Bronchial epithelial cell (primary cell): ENCODE data around the gene EFNA3. TPM values are rescaled to one million over a fixed set of nuclear protein-coding genes. Genes with fewer than 3 reads are reported as not detected.

Source experiments
- DNase-seq: peaks from one replicate; pipeline ENCODE4 v3.0.0-alpha.2; 2010; ENCODE audit warnings: low read depth
- FAIRE-seq: peaks from 2 replicates; lab custom pipeline; 2011; peaks lifted over from hg19 to GRCh38; lab: Jason Lieb, UNC
- H3K27me3 ChIP-seq: 2 replicates; pipeline ENCODE4 v1.5.1; 2011; ENCODE audit warnings: low read length; ENCODE audit not compliant: control insufficient read depth, insufficient read depth
- H3K36me3 ChIP-seq: 2 replicates; pipeline ENCODE4 v1.5.1; 2011; ENCODE audit warnings: low read length; ENCODE audit not compliant: control insufficient read depth, insufficient read depth
- H3K4me3 ChIP-seq: 2 replicates; pipeline ENCODE4 v1.5.1; 2011; ENCODE audit warnings: mild to moderate bottlenecking, low read depth, low read length, control low read depth
- total RNA-seq: library from RNA; depleted of rRNA; stranded (reverse); fragments of >200 nt; gene quantifications from 2 replicates; pipeline ENCODE4 v1.2.1, GENCODE V29; 2014
- TF ChIP-seq, protein P1 (sequence below): IDR thresholded peaks from 2 replicates; pipeline ENCODE4 v1.5.1; 2011; ENCODE audit warnings: mild to moderate bottlenecking, moderate library complexity, low read length, control low read depth, inconsistent platforms; ENCODE audit not compliant: insufficient read depth, severe bottlenecking

EFNA3 gene
- total RNA-seq, 1 donor from 2014 or later, result 3.7 TPM

DNA sequence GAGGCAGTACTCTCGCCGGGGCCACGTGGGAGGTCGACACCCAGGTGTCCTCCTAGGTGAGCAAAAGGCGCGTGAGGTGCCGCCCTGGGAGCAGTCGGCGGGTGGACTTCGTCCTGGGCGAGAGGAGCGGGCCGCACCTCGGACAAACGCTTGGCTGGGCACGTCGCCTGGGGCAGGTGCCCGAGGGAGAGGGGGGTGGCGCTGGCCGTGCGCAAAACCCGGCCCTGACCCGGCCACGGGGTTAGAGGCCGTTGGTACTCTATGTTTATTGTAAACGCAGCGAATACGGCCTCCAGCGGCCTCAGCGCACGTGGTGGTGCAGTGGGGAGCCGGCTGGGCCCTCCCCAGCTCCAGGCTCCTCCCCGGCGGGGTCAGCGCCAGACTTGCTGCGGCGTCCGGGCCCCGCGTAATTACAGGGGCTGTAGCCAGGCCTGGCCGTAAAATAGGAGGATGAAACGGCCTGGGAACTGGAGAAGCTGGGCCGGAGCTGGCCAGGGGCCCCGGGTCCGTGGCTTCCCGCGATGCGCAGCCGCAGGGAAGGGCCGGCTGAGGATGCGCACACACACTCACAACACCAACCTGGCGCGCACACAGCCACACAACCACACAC, 47.4 kb downstream of the EFNA3 start:
- H3K27me3 ChIP-seq, result no peaks in the 10 kb centered on the region
- peaks cover 3% of the 10 kb centered on the region for H3K36me3 ChIP-seq
- DNase-seq (no peak), FAIRE-seq (no peak)
- TF ChIP-seq, protein P1, sequence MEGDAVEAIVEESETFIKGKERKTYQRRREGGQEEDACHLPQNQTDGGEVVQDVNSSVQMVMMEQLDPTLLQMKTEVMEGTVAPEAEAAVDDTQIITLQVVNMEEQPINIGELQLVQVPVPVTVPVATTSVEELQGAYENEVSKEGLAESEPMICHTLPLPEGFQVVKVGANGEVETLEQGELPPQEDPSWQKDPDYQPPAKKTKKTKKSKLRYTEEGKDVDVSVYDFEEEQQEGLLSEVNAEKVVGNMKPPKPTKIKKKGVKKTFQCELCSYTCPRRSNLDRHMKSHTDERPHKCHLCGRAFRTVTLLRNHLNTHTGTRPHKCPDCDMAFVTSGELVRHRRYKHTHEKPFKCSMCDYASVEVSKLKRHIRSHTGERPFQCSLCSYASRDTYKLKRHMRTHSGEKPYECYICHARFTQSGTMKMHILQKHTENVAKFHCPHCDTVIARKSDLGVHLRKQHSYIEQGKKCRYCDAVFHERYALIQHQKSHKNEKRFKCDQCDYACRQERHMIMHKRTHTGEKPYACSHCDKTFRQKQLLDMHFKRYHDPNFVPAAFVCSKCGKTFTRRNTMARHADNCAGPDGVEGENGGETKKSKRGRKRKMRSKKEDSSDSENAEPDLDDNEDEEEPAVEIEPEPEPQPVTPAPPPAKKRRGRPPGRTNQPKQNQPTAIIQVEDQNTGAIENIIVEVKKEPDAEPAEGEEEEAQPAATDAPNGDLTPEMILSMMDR, result no peak
- peak overlapping the region; percentile 96 for H3K4me3 ChIP-seq

GRCh38 chr1:155126556-155127104, 48.0 kb downstream of the EFNA3 start:
- Histone ChIP-seq H3K4me3 (peak overlapping the region; percentile 96), H3K27me3 (no peaks in the 10 kb centered on the region), H3K36me3 (peaks cover 9% of the 10 kb centered on the region)
- no peak for DNase-seq
- TF ChIP-seq, protein P1, result no peak
- no peak for FAIRE-seq

GRCh38 chr1:155127105-155127966, 48.7 kb downstream of the EFNA3 start, which contains the start of gene EFNA1:
TSS of gene EFNA1 (plus strand) at chr1:155127876. CDS start at chr1:155127978, 102 bp downstream.
- DNase-seq (peak; percentile 92), FAIRE-seq (no peak)
- TF ChIP-seq, protein P1, result no peak
- H3K27me3 ChIP-seq, result no peaks in the 10 kb centered on the region
- peak within 1 kb of the TSS; percentile 96 for H3K4me3 ChIP-seq
- peaks cover 13% of the 10 kb centered on the region for H3K36me3 ChIP-seq

DNA sequence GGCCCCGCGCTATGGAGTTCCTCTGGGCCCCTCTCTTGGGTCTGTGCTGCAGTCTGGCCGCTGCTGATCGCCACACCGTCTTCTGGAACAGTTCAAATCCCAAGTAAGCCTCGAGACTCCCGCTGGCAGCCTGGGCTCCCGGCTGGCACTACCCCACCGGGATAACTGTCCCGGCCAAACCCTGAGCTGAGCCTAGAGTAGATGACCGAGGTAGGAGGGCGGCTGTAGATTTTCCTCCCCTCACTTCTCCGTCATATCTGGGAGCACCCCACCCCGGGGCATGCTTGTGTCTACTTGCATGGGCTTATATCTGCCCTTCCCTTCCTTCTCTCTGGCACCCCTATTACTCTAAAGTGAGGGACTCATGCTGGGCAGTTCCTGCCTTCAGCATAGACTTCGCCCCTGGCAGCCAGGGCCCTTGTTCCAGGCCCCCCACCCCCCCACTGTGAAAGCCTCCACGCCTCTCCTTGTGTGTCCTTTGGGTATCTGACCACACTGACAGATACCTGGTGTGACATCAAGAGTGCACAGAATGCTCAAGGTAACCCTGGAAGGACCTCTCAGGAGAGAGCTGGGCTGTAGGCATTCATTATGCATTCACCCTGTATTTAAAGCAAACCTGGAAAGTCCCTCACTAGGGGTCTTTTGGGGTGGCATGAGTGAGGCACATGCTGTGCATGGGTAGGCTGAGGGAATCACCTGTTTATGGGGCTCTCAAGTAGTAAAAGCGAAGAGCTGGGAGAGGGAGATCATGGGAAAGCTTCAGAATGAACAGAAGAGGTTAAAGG, 49.5 kb downstream of the EFNA3 start:
- DNase-seq (peak; percentile 52), FAIRE-seq (no peak)
- Histone ChIP-seq H3K27me3 (no peaks in the 10 kb centered on the region), H3K4me3 (peak overlapping the region; percentile 96), H3K36me3 (peaks cover 17% of the 10 kb centered on the region)
- TF ChIP-seq, protein P1, result no peak

DNA sequence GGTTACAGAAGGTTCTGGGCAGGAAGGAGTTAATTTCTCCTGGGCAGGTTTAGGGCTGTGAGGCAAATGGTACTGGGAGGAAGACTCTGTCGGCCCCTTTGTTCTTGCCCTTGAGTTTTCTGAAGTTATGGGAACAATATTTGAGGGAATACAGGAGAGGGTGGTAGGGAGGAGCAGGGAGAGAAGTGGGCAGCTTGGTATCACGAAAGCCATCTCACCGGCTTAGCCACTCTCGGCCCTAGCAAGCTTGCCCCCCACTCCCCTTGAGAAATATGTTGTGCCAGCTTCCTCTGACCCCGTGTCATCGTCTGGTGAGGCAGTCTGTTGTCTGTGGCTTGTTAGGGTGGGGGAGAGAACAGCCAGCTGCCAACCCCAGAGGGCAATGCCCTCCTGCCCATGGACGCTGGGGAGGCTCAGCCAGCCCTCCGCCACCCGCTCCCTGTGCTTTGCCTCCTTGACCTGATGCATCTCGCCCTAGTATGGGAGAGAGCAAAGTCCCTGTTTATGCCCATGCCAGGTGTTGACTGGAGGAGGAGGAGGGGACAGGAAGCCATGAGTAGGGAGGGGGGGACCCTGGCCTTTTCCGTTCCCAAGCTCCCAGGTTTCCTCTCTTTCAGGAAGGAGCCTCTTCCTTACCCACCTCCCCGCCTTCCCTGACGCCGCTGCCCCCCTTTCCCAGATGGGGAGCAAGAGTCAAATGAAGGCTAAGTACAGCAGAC, 50.3 kb downstream of the EFNA3 start:
- Histone ChIP-seq H3K36me3 (peaks cover 24% of the 10 kb centered on the region), H3K4me3 (peak overlapping the region; percentile 96), H3K27me3 (no peaks in the 10 kb centered on the region)
- FAIRE-seq (no peak), DNase-seq (peak; percentile 55)
- TF ChIP-seq, protein P1, result no peak
